ENCODE measurements around the gene HRCT1.

Gene HRCT1

DNA sequence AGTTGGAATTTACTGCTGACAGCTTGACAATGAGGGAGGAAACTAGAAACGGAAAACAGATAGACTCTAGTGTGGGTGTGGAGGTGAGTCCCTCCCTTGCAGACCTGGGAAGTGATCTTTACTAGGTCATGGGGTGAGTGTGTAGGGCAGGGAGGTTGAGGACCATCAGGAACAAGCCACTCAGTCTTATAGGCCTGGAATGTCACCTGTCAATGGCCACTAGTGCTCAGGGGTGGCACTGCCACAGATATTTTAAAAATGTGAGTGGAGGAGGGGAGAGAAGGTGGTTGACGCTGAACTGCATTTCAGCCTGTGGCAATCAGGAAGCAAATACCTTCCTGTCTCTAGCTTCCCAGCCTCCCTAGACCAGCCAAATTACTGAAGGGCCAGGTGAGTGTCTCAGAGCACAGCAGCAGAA lies 42.9 kb downstream of the HRCT1 start:
- Histone ChIP-seq H3K36me3 (ENCODE audit: insufficient read depth, low read length) (no peaks in the 10 kb centered on the region), H3K4me2 (ENCODE audit: low read length) (no peak overlapping the region), H3K9me3 (replicated peaks; ENCODE audit: low read length) (no peaks in the 10 kb centered on the region), H3K9ac (ENCODE audit: low read depth, low read length) (no peak overlapping the region), H3K4me3 (ENCODE audit: low read length) (no peak overlapping the region), H3K4me1 (ENCODE audit: control insufficient read depth, insufficient read depth, low read length) (peaks cover 27% of the 10 kb centered on the region), H3K27me3 (ENCODE audit: control insufficient read depth, insufficient read depth, low read length) (no peaks in the 10 kb centered on the region)

DNA sequence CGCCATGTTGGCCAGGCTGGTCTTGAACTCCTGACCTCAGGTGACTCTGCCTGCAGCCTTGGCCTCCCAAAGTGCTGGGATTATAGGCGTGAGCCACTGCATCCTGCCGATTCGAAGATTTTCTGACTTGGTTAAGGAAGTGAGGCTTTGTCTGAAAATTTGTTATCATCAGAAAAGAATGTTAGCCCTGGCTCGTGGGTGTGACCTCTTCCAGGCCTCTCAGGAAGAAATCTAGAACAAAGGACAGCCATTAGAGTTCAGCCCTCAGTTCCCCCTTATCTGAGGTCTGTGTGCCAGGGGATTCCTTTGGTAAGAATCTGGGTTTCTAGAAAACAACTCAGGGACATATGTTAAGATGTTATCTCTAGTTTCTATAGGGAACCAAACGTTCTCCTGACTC lies 45.7 kb downstream of the HRCT1 start:
- H3K4me2 ChIP-seq (ENCODE audit: low read length): peak overlapping the region; percentile 9
- no peaks in the 10 kb centered on the region for H3K36me3 ChIP-seq (ENCODE audit: insufficient read depth, low read length)
- no peak overlapping the region for H3K4me3 ChIP-seq (ENCODE audit: low read length)
- no peaks in the 10 kb centered on the region for H3K27me3 ChIP-seq (ENCODE audit: control insufficient read depth, insufficient read depth, low read length)
- no peaks in the 10 kb centered on the region for H3K9me3 ChIP-seq (replicated peaks; ENCODE audit: low read length)
- peaks cover 23% of the 10 kb centered on the region for H3K4me1 ChIP-seq (ENCODE audit: control insufficient read depth, insufficient read depth, low read length)
- peak overlapping the region; percentile 14 for H3K9ac ChIP-seq (ENCODE audit: low read depth, low read length)

DNA sequence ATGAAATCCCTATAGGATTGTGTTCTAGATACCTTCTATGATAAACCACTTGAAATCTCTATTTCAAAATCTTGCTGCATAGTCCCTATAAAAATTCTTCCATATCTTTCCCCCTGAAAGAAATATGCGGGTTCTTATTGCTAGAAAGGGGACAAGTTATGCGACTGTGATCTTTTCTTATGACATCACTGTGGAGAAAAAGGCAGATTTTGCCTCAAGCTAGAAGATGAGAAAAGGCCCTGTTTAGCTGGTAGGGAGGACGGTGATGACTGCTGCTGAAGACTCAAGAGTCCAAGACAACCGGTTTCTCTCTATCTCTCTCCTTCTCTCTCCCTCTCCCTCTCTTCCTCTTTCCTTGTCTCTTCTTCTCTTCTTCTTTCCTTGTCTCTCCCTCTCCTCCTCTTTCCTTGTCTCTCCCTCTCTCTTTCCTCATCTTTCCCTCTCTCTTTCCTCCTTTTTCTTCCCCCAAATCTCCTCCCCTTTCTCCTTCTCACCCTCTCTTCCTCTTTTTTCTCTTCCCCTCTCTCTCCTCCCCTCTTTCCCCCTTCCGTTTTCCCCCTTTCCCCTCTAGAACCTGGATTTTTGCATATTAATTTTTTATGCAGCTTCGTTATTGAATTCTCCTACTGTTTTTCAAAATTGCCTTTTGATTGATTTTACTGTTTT lies 46.7 kb downstream of the HRCT1 start:
- no peaks in the 10 kb centered on the region for H3K27me3 ChIP-seq (ENCODE audit: control insufficient read depth, insufficient read depth, low read length)
- H3K4me1 ChIP-seq (ENCODE audit: control insufficient read depth, insufficient read depth, low read length): peaks cover 23% of the 10 kb centered on the region
- no peaks in the 10 kb centered on the region for H3K9me3 ChIP-seq (replicated peaks; ENCODE audit: low read length)
- no peak overlapping the region for H3K9ac ChIP-seq (ENCODE audit: low read depth, low read length)
- H3K4me3 ChIP-seq (ENCODE audit: low read length): no peak overlapping the region
- no peaks in the 10 kb centered on the region for H3K36me3 ChIP-seq (ENCODE audit: insufficient read depth, low read length)
- H3K4me2 ChIP-seq (ENCODE audit: low read length): no peak overlapping the region

DNA sequence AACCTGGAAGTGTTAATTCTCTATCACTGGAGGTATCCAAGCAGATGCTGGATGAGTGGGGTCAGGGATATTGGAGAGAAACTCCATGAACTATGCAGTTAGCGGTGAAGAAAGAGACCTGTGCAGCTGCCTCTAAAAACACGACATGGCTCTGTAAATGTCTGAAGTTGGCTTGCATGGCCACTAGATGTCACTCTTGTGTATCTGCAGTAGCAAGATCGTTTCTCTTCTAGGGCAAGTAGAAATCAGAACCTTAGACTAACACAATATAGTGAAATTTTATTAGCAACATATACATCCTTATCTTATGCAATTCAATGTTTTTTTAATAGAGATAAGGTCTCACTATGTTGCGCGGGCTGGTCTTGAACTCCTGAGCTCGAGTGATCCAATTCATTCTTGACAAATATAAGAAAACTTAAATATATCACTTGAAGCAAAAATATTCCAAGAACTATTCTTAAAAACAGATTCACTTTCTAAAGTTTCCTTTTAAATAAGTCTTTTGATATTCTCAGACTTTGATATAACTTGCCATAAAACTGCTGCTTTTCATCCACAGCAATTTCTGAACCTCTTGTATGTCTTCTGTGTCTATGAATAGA lies 49.0 kb downstream of the HRCT1 start:
- Histone ChIP-seq H3K4me1 (ENCODE audit: control insufficient read depth, insufficient read depth, low read length) (peaks cover 22% of the 10 kb centered on the region), H3K4me2 (ENCODE audit: low read length) (peak overlapping the region; percentile 45), H3K36me3 (ENCODE audit: insufficient read depth, low read length) (no peaks in the 10 kb centered on the region), H3K9me3 (replicated peaks; ENCODE audit: low read length) (no peaks in the 10 kb centered on the region), H3K27me3 (ENCODE audit: control insufficient read depth, insufficient read depth, low read length) (no peaks in the 10 kb centered on the region), H3K9ac (ENCODE audit: low read depth, low read length) (no peak overlapping the region), H3K4me3 (ENCODE audit: low read length) (no peak overlapping the region)

DNA sequence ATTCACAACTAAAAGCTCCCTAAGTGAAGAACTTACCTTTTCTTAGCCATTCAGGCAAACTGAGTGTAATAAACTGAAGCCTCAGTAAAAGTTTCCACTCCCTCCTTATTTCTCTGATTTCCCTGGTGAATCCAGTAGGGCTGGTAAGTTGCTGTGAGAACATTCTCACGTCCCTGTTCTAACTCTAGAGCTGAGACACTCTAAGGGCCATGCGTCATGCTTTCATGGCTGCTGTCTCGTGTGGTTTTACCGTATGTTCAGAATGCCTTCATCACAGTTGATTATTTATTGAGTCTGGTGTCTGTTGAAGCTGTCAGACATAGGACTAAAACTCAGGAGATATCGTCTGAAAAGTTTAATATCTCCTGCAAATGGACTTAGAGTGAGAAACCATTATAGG lies 50.6 kb downstream of the HRCT1 start:
- no peak overlapping the region for H3K9ac ChIP-seq (ENCODE audit: low read depth, low read length)
- H3K4me1 ChIP-seq (ENCODE audit: control insufficient read depth, insufficient read depth, low read length): peaks cover 28% of the 10 kb centered on the region
- no peaks in the 10 kb centered on the region for H3K27me3 ChIP-seq (ENCODE audit: control insufficient read depth, insufficient read depth, low read length)
- H3K36me3 ChIP-seq (ENCODE audit: insufficient read depth, low read length): no peaks in the 10 kb centered on the region
- H3K9me3 ChIP-seq (replicated peaks; ENCODE audit: low read length): no peaks in the 10 kb centered on the region
- no peak overlapping the region for H3K4me3 ChIP-seq (ENCODE audit: low read length)
- H3K4me2 ChIP-seq (ENCODE audit: low read length): no peak overlapping the region
